Stomach (tissue), 9 donors: ENCODE measurements around the gene CCDC88B. TPM values are rescaled to one million over a fixed set of nuclear protein-coding genes. Genes with fewer than 3 reads are reported as not detected.
A peak's percentile ranks its signal among the peaks of the same experiment; 100 is the strongest.

Experiments
- DNase-seq, 2 donors: peaks; one replicate each; pipeline versions ENCODE4 v3.0.0 to v3.0.0-alpha.2; 2013 to 2019
- H3K27ac ChIP-seq, 5 donors: fragments of 200-600 bp in 4 of 5; sonication (generic) in 4 of 5; one replicate each; pipeline ENCODE4 v1.5.1; 2013 to 2019; ENCODE audit warnings: mild to moderate bottlenecking in 1 of 5, moderate library complexity in 1 of 5
- H3K27me3 ChIP-seq, 3 donors: fragments of 200-600 bp; sonication (generic); one replicate each; pipeline ENCODE4 v1.5.1; 2017 to 2019; ENCODE audit warnings: mixed run types in 1 of 3
- H3K36me3 ChIP-seq, 4 donors: fragments of 200-600 bp; sonication (generic); 1 replicate in 3 of 4; 2 replicates in 1 of 4; pipeline ENCODE4 v1.5.1; 2016 to 2019
- H3K4me1 ChIP-seq, 4 donors: fragments of 200-600 bp; sonication (generic); one replicate each; pipeline ENCODE4 v1.5.1; 2016 to 2019
- H3K4me3 ChIP-seq, 4 donors: fragments of 200-600 bp; sonication (generic) in 3 of 4; one replicate each; pipeline ENCODE4 v1.5.1; 2016 to 2019; ENCODE audit warnings: mild to moderate bottlenecking in 1 of 4
- H3K9me3 ChIP-seq, 4 donors: fragments of 200-600 bp; sonication (generic); one replicate each; pipeline ENCODE4 v1.5.1; 2016 to 2019
- CTCF ChIP-seq, 7 experiments: fragments of 450-650 bp in 4 of 7; fragments of 200-600 bp in 3 of 7; sonication (generic) in 3 of 7; IDR thresholded peaks; one replicate each; pipeline ENCODE4 v1.5.1; 2016 to 2019; ENCODE audit warnings: antibody characterized with exemption in 7 of 7, control low read depth in 2 of 7, mild to moderate bottlenecking in 1 of 7
- EP300 ChIP-seq: sonication (generic); formaldehyde crosslinking; IDR thresholded peaks from one replicate; pipeline ENCODE4 v1.6.1; 2017; ENCODE audit warnings: antibody characterized with exemption
- POLR2A ChIP-seq, 4 donors: fragments of 450-650 bp; IDR thresholded peaks; one replicate each; pipeline ENCODE4 v1.6.1; 2016; ENCODE audit warnings: antibody characterized with exemption in 4 of 4, control low read depth in 2 of 4, mild to moderate bottlenecking in 1 of 4, moderate library complexity in 1 of 4
- POLR2AphosphoS5 ChIP-seq, 3 donors: sonication (generic); formaldehyde crosslinking; IDR thresholded peaks; one replicate each; pipeline ENCODE4 v1.6.1; 2016; ENCODE audit warnings: antibody characterized with exemption in 3 of 3
- WGBS, 5 donors: extraction: QIAGEN DNeasy Blood & Tissue Kit in 3 of 5; methylation state at CpG; one replicate each; pipeline versions ENCODE4 v1.1.5 to v1.1.7; 2013 to 2018; 5-methylcytosine and 5-hydroxymethylcytosine counted together
- intact Hi-C: fragments of 100-400 bp; cut with DNase I; formaldehyde crosslinking; loops from one replicate; pipeline ENCODE4 v1.15.1; 2023; ENCODE audit warnings: low total_unique reads
- polyA plus RNA-seq, 3 donors: library from polyadenylated mRNA; stranded (reverse); fragments of 200-250 nt; gene quantifications; one replicate each; pipeline ENCODE4 v1.2.3, GENCODE V29; 2013
- total RNA-seq, 5 donors: library from RNA; depleted of rRNA; stranded (reverse); fragments of >200 nt; gene quantifications; one replicate each; pipeline versions ENCODE4 v1.1.0 to v1.2.3, GENCODE V29; 2014 to 2016
- donor health status: healthy with polysubstance abuse.
- donor health status: Bipolar disorder and iron deficiency.
- donor health status: healthy.

CCDC88B gene
- total and polyA plus RNA-seq, 8 donors, result 1.8 to 137 (median 37.0) TPM

DNA sequence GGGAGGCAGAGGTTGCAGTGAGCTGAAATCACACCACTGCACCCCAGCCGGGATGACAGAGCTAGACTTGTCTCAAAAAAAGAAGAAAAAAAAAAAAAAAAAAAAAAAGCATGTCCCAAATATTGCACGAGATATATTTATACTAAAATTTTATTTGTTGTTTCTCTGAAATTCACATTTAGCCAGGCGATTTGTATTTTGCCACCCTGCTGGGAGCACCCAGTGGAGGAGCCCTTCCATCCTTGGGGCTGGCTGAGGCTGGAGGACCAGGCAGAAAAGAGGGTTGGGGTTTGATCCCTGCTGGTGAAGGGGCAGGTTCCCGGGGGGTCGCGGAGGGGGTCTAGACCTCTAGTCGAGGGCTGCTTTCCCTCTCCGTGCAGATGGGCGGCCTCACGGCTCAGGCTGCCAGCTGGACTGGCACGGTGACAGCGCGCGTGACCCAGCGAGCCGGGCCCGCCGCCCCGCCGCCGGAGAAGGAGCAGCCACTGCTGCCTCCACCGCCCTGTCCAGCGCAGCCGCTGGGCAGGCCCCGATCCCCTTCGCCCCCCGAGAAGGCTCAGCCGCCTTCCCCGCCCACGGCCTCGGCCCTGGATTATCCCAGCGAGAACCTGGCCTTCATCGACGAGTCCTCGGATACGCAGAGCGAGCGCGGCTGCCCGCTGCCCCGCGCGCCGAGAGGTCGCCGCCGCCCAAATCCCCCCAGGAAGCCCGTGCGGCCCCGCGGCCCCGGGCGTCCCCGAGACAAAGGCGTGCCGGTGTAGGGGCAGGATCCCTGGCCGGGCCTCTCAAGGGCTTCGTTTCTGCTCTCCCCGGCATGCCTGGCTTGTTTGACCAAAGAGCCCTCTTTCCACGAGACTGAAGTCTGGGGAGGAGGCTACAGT, 40.8 kb upstream of the CCDC88B start:
- intact Hi-C loops, result loop anchor here (10.0 kb wide), 1 partner anchor 94 kb away; the partner anchor contains the start of gene FERMT3

GRCh38 chr11:64299847-64300648, 40.0 kb upstream of the CCDC88B start, which contains the start of gene CATSPERZ:
Gene CATSPERZ (plus strand): TSS chr11:64300358. CDS start chr11:64300411, 53 bp downstream.
- H3K9me3 ChIP-seq, result no peaks in the 10 kb centered on the region
- H3K4me1 ChIP-seq, result peaks cover 38 to 53% (median 43%) of the 10 kb centered on the region in 4 donors
- peak within 1 kb of the TSS in 3 of 5 donors; percentile 0 to 11 (median 11) for H3K27ac ChIP-seq
- no peak for TF ChIP-seq EP300
- peak within 1 kb of the TSS; percentile 43 to 55 (median 44) for H3K4me3 ChIP-seq
- H3K36me3 ChIP-seq, result no peaks in the 10 kb centered on the region
- intact Hi-C loops, result loop anchor here (10.0 kb wide), 1 partner anchor 95 kb away; the partner anchor contains the start of gene FERMT3
- H3K27me3 ChIP-seq, result peaks cover 17 to 87% (median 45%) of the 10 kb centered on the region in 3 donors
- DNase-seq, result no peak
- WGBS, 5 donors, result 5 to 9% (median 6%) methylated on average over 46 to 54 of the region's 54 CpGs

More for the DNA sequence above, 40.8 kb upstream of the CCDC88B start:
- peak overlapping the region; percentile 43 to 55 (median 44) for H3K4me3 ChIP-seq
- H3K36me3 ChIP-seq, result no peaks in the 10 kb centered on the region
- no peaks in the 10 kb centered on the region for H3K9me3 ChIP-seq
- H3K27me3 ChIP-seq, result peaks cover 17 to 95% (median 45%) of the 10 kb centered on the region in 3 donors
- WGBS, 5 donors, result 3 to 5% (median 4%) methylated on average over 41 to 60 of the region's 60 CpGs
- peaks cover 36 to 50% (median 36%) of the 10 kb centered on the region in 4 donors for H3K4me1 ChIP-seq
- peak; percentile 78 to 79 for DNase-seq
- peak overlapping the region in 1 of 5 donors; percentile 9 for H3K27ac ChIP-seq
- no peak for TF ChIP-seq CTCF (IDR thresholded peaks at IDR 0.05)
- no peak for TF ChIP-seq POLR2A (IDR thresholded peaks at IDR 0.05)
- peak in 2 of 3 donors; percentile 7 to 15 for TF ChIP-seq POLR2AphosphoS5 (IDR thresholded peaks at IDR 0.05)

GRCh38 chr11:64303109-64304031, 36.6 kb upstream of the CCDC88B start:
- H3K4me3 ChIP-seq, result peak overlapping the region in 3 of 4 donors; percentile 64 to 82 (median 77)
- intact Hi-C loops, result no loop called here
- H3K27ac ChIP-seq, result peak overlapping the region in 4 of 5 donors; percentile 95 to 97 (median 96)

More at GRCh38 chr11:64303109-64304031, 36.6 kb upstream of the CCDC88B start:
- Histone ChIP-seq H3K27me3 (peaks cover 3 to 53% (median 25%) of the 10 kb centered on the region in 3 donors), H3K36me3 (peaks cover 0 to 10% (median 7%) of the 10 kb centered on the region in 4 donors), H3K4me1 (peaks cover 50 to 62% (median 58%) of the 10 kb centered on the region in 4 donors), H3K9me3 (no peaks in the 10 kb centered on the region)
- DNase-seq, result no peak
- TF ChIP-seq EP300 (no peak), CTCF (IDR thresholded peaks at IDR 0.05) (no peak), POLR2A (IDR thresholded peaks at IDR 0.05) (no peak), POLR2AphosphoS5 (IDR thresholded peaks at IDR 0.05) (no peak)
- WGBS, 5 donors, result 80 to 87% (median 85%) methylated on average over 13 of the region's 13 CpGs
